ENCODE measurements around the gene EMC9.

DNA sequence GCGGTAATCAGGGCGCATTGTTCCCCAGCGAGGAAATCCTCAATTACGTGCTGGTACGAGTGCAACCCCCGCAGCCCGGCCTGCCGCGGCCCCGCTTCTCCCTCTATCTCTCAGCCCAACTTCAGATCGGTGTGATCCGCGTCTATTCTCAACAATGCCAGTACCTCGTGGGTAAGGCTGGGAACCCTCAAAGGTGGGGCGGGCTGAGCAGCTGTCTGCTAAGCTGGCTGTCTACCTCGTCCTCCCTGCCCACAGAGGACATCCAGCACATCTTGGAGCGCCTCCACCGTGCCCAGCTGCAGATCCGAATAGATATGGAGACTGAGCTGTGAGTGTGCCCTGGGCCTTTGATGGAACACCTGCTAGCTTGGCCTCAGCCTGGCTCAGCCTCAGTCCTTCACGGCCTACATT is 31.5 kb upstream of the EMC9 start:
- TF ChIP-seq, protein P1, sequence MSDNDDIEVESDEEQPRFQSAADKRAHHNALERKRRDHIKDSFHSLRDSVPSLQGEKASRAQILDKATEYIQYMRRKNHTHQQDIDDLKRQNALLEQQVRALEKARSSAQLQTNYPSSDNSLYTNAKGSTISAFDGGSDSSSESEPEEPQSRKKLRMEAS (IDR thresholded peaks at IDR 0.05; ENCODE audit: low read depth, low read length) = no peak
- TF ChIP-seq, protein P2, sequence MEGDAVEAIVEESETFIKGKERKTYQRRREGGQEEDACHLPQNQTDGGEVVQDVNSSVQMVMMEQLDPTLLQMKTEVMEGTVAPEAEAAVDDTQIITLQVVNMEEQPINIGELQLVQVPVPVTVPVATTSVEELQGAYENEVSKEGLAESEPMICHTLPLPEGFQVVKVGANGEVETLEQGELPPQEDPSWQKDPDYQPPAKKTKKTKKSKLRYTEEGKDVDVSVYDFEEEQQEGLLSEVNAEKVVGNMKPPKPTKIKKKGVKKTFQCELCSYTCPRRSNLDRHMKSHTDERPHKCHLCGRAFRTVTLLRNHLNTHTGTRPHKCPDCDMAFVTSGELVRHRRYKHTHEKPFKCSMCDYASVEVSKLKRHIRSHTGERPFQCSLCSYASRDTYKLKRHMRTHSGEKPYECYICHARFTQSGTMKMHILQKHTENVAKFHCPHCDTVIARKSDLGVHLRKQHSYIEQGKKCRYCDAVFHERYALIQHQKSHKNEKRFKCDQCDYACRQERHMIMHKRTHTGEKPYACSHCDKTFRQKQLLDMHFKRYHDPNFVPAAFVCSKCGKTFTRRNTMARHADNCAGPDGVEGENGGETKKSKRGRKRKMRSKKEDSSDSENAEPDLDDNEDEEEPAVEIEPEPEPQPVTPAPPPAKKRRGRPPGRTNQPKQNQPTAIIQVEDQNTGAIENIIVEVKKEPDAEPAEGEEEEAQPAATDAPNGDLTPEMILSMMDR (IDR thresholded peaks at IDR 0.05; ENCODE audit: low read depth, low read length) = no peak
- TF ChIP-seq POLR2A (IDR thresholded peaks at IDR 0.05; ENCODE audit: extremely low read depth, insufficient read length) = no peak
- TF ChIP-seq MYC (IDR thresholded peaks at IDR 0.05; ENCODE audit: low read depth, low read length) = no peak

Data from NB4 (cell line).